Keratinocyte (primary cell): ENCODE measurements around the gene BLOC1S6. TPM values are rescaled to one million over a fixed set of nuclear protein-coding genes. Genes with fewer than 3 reads are reported as not detected.
A peak's percentile ranks its signal among the peaks of the same experiment; 100 is the strongest.

ENCODE experiments used
- DNase-seq: peaks from one replicate; pipeline ENCODE4 v3.0.0-alpha.2; 2011; ENCODE audit warnings: low read depth, missing footprints, low spot score
- FAIRE-seq: peaks from 2 replicates; lab custom pipeline; 2011; peaks lifted over from hg19 to GRCh38; lab: Jason Lieb, UNC
- H2AFZ ChIP-seq: 2 replicates; pipeline ENCODE4 v1.6.0; 2012; ENCODE audit warnings: low read length, control low read depth, inconsistent platforms; ENCODE audit not compliant: control insufficient read depth
- H3K27ac ChIP-seq: 2 replicates; pipeline ENCODE4 v1.5.1; 2011; ENCODE audit warnings: low read length; ENCODE audit not compliant: control insufficient read depth, insufficient read depth
- H3K27me3 ChIP-seq: 3 replicates; pipeline ENCODE4 v1.6.0; 2011; ENCODE audit warnings: low read length; ENCODE audit not compliant: control insufficient read depth, insufficient read depth; ENCODE audit errors: extremely low read depth
- H3K36me3 ChIP-seq, 2 experiments: 2 replicates in 1 of 2; 3 replicates in 1 of 2; pipeline ENCODE4 v1.5.1; 2011; ENCODE audit warnings: low read length in 2 of 2, mild to moderate bottlenecking in 1 of 2; ENCODE audit not compliant: control insufficient read depth in 2 of 2, insufficient read depth in 2 of 2; ENCODE audit errors: extremely low read depth in 1 of 2
- H3K4me1 ChIP-seq: 3 replicates; pipeline ENCODE4 v1.5.1; 2011; ENCODE audit warnings: low read length; ENCODE audit not compliant: control insufficient read depth, insufficient read depth; ENCODE audit errors: extremely low read depth
- H3K4me2 ChIP-seq: 3 replicates; pipeline ENCODE4 v1.6.0; 2011; ENCODE audit warnings: low read depth, low read length; ENCODE audit not compliant: control insufficient read depth, insufficient read depth; ENCODE audit errors: extremely low read depth
- H3K4me3 ChIP-seq, 3 experiments: fragments of 200-600 bp in 1 of 3; sonication (generic) in 1 of 3; 2 replicates in 2 of 3; 3 replicates in 1 of 3; pipeline ENCODE4 v1.5.1; 2011 to 2016; ENCODE audit warnings: low read length in 3 of 3, mild to moderate bottlenecking in 3 of 3, control low read depth in 2 of 3, inconsistent platforms in 1 of 3, low read depth in 1 of 3, mixed read lengths in 1 of 3, mixed run types in 1 of 3, moderate library complexity in 1 of 3; ENCODE audit not compliant: control insufficient read depth in 2 of 3, insufficient read depth in 2 of 3; ENCODE audit errors: extremely low read depth in 1 of 3
- H3K79me2 ChIP-seq: 2 replicates; pipeline ENCODE4 v1.6.0; 2012; ENCODE audit warnings: low read length; ENCODE audit not compliant: control insufficient read depth, insufficient read depth
- H3K9ac ChIP-seq: 3 replicates; pipeline ENCODE4 v1.6.0; 2011; ENCODE audit warnings: low read length; ENCODE audit not compliant: control insufficient read depth, insufficient read depth; ENCODE audit errors: extremely low read depth
- H3K9me1 ChIP-seq: 3 replicates; pipeline ENCODE4 v1.6.0; 2011; ENCODE audit warnings: low read length; ENCODE audit not compliant: control insufficient read depth, insufficient read depth; ENCODE audit errors: extremely low read depth
- H3K9me3 ChIP-seq: 2 replicates; pipeline ENCODE4 v1.5.1; 2012; ENCODE audit warnings: low read depth, low read length; ENCODE audit not compliant: control insufficient read depth
- H4K20me1 ChIP-seq: 3 replicates; pipeline ENCODE4 v1.6.0; 2011; ENCODE audit warnings: low read length; ENCODE audit not compliant: control insufficient read depth, insufficient read depth; ENCODE audit errors: extremely low read depth
- EZH2 ChIP-seq: IDR thresholded peaks from one replicate; pipeline ENCODE4 v1.6.1; 2012; ENCODE audit warnings: inconsistent platforms, mild to moderate bottlenecking, low read length, moderate library complexity
- dilution Hi-C: fragments of 300-500 bp; cut with MboI; formaldehyde crosslinking; loops from one replicate; pipeline ENCODE4 v1.7.0; 2020; ENCODE audit warnings: low sequenced_read_pairs; ENCODE audit not compliant: extremely low pct_ligation_motif_present
- polyA plus RNA-seq, 5 experiments: library from polyadenylated mRNA; depleted of rRNA in 3 of 5; stranded (reverse) in 3 of 5; stranded (forward) in 1 of 5; unstranded in 1 of 5; fragments of >200 nt; gene quantifications; 1 replicate in 1 of 5; 2 replicates in 3 of 5; 3 replicates in 1 of 5; pipeline versions ENCODE4 v1.2.1 to v1.2.3, GENCODE V29; 2011 to 2012; ENCODE audit warnings: missing spikeins in 2 of 5, low read depth in 1 of 5, low replicate concordance in 1 of 5
- TF ChIP-seq, protein P1 (sequence below), 3 experiments: IDR thresholded peaks in 1 of 3; conservative IDR thresholded peaks in 1 of 3; optimal IDR thresholded peaks in 1 of 3; 2 replicates in 2 of 3; 3 replicates in 1 of 3; pipeline versions ENCODE3 to v1.5.1; 2011; ENCODE audit warnings: low read length in 3 of 3, mild to moderate bottlenecking in 3 of 3, moderate library complexity in 2 of 3, control low read depth in 1 of 3, inconsistent platforms in 1 of 3; ENCODE audit not compliant: insufficient read depth in 2 of 3; ENCODE audit errors: extremely low read depth in 1 of 3

BLOC1S6 gene
- polyA plus RNA-seq, 1 donor (not counting 4 experiments of a cell fraction or from before 2014, with no cell fraction given): 15.5 TPM

DNA sequence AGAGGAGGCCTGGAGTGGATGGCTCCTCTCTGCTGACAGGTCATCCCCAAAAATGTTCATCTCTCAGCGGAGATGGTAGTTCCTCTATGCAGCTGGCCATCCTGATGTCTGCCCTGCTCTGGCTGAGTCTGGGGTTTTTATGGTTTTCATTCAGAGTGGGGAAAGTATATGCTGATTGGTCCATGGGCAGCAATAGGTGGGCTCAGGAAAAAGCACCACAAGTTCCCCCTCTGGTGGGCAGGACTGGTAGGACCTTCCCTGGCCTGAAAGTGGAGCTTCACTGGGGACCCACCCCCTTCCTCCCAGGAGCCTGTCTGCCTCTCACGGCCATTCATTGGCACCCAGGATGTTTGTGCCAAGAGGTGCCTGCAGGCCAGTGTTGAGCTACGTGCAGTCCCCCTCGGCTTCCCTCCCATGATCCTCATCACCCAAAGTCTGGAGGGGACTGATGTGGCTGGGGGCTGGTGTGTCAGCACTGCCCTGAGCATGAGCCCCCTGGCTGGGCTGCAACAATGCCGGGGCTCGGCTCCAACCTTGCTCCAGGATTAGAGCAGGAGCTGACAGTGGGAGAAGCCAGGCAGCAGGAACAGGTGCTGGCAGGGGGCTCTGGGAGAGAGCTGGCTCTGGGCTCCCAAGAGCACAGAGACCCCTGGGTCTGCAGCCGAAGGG lies 13.1 kb upstream of the BLOC1S6 start:
- no peak overlapping the region for H3K27ac ChIP-seq
- peaks cover 4% of the 10 kb centered on the region for H3K27me3 ChIP-seq
- no peak for TF ChIP-seq EZH2
- TF ChIP-seq, protein P1, sequence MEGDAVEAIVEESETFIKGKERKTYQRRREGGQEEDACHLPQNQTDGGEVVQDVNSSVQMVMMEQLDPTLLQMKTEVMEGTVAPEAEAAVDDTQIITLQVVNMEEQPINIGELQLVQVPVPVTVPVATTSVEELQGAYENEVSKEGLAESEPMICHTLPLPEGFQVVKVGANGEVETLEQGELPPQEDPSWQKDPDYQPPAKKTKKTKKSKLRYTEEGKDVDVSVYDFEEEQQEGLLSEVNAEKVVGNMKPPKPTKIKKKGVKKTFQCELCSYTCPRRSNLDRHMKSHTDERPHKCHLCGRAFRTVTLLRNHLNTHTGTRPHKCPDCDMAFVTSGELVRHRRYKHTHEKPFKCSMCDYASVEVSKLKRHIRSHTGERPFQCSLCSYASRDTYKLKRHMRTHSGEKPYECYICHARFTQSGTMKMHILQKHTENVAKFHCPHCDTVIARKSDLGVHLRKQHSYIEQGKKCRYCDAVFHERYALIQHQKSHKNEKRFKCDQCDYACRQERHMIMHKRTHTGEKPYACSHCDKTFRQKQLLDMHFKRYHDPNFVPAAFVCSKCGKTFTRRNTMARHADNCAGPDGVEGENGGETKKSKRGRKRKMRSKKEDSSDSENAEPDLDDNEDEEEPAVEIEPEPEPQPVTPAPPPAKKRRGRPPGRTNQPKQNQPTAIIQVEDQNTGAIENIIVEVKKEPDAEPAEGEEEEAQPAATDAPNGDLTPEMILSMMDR (optimal IDR thresholded peaks at IDR 0.05 in 1 of 3, IDR thresholded peaks at IDR 0.05 in 1 of 3, conservative IDR thresholded peaks at IDR 0.05 in 1 of 3; ENCODE audit: extremely low read depth in 1 of 3, insufficient read depth in 2 of 3, low read length in 3 of 3): peak; percentile 23 to 33 (median 29)
- H3K4me3 ChIP-seq: no peak overlapping the region
- H2AFZ ChIP-seq: no peak overlapping the region
- no peak for FAIRE-seq
- H3K4me2 ChIP-seq: no peak overlapping the region
- H3K79me2 ChIP-seq: no peaks in the 10 kb centered on the region
- H3K4me1 ChIP-seq: no peaks in the 10 kb centered on the region
- no peaks in the 10 kb centered on the region for H4K20me1 ChIP-seq
- H3K9me3 ChIP-seq: no peaks in the 10 kb centered on the region
- no peak for DNase-seq
- no peaks in the 10 kb centered on the region for H3K36me3 ChIP-seq
- dilution Hi-C loops: no loop called here
- H3K9me1 ChIP-seq: no peaks in the 10 kb centered on the region
- no peak overlapping the region for H3K9ac ChIP-seq

DNA sequence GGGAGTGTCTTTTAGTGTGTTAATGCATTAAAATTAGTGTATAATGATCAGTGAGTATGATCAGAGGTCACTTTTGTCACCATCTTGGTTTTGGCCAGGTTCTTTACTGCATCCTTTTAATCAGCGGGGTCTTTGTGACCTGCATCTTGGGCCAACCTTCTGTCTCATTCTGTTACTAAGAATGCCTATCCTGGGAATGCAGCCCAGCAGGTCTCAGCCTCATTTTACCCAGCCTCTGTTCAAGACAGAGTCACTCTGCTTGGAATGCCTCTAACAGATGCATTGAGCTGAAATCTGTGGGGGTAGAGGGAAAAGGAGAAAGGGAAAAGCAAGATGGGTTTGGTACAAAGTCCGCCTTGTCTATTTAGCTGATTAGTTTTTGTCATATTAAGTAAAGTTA lies 5.3 kb upstream of the BLOC1S6 start:
- Histone ChIP-seq H4K20me1 (no peaks in the 10 kb centered on the region), H3K9me3 (no peaks in the 10 kb centered on the region), H3K27ac (no peak overlapping the region), H3K4me3 (no peak overlapping the region), H3K4me2 (no peak overlapping the region), H3K36me3 (no peaks in the 10 kb centered on the region), H2AFZ (no peak overlapping the region), H3K4me1 (peaks cover 5% of the 10 kb centered on the region), H3K9me1 (no peaks in the 10 kb centered on the region), H3K9ac (no peak overlapping the region), H3K79me2 (no peaks in the 10 kb centered on the region), H3K27me3 (no peaks in the 10 kb centered on the region)
- FAIRE-seq (no peak), DNase-seq (no peak)
- TF ChIP-seq, protein P1 (optimal IDR thresholded peaks at IDR 0.05 in 1 of 3, IDR thresholded peaks at IDR 0.05 in 1 of 3, conservative IDR thresholded peaks at IDR 0.05 in 1 of 3; ENCODE audit: extremely low read depth in 1 of 3, insufficient read depth in 2 of 3, low read length in 3 of 3): no peak
- no peak for TF ChIP-seq EZH2
- dilution Hi-C loops: no loop called here
